Testis (tissue), 3 donors: ENCODE data around the gene DDX17. TPM values are rescaled to one million over a fixed set of nuclear protein-coding genes. Genes with fewer than 3 reads are reported as not detected.
A peak's percentile ranks its signal among the peaks of the same experiment; 100 is the strongest.

ENCODE experiments used
- DNase-seq: peaks from one replicate; pipeline ENCODE4 v3.0.0-alpha.2; 2019
- H3K27ac ChIP-seq, 2 donors: fragments of 200-600 bp; sonication (generic); one replicate each; pipeline ENCODE4 v1.5.1; 2019
- H3K27me3 ChIP-seq: fragments of 200-600 bp; sonication (generic); one replicate; pipeline ENCODE4 v1.5.1; 2019
- H3K36me3 ChIP-seq: fragments of 200-600 bp; sonication (generic); one replicate; pipeline ENCODE4 v1.5.1; 2017; ENCODE audit warnings: low read depth; ENCODE audit errors: missing control alignments
- H3K4me1 ChIP-seq: fragments of 200-600 bp; sonication (generic); one replicate; pipeline ENCODE4 v1.5.1; 2019
- H3K4me3 ChIP-seq, 2 donors: fragments of 200-600 bp; sonication (generic); one replicate each; pipeline ENCODE4 v1.5.1; 2017 to 2019
- H3K9me3 ChIP-seq: fragments of 200-600 bp; sonication (generic); one replicate; pipeline ENCODE4 v1.5.1; 2017
- POLR2A ChIP-seq: fragments of 450-650 bp; IDR thresholded peaks from one replicate; pipeline ENCODE4 v1.6.1; 2017; ENCODE audit warnings: antibody characterized with exemption, mild to moderate bottlenecking, moderate library complexity
- WGBS, 2 donors: methylation state at CpG; one replicate each; pipeline ENCODE4 v1.1.5; 2018; 5-methylcytosine and 5-hydroxymethylcytosine counted together
- intact Hi-C: fragments of 100-400 bp; cut with DNase I; formaldehyde crosslinking; loops from one replicate; pipeline ENCODE4 v1.15.1; 2023; ENCODE audit warnings: low total_unique reads
- polyA plus RNA-seq: library from polyadenylated mRNA; stranded (reverse); fragments of 350-450 nt; fragmentation: Illumina TruSeq; extraction: RNeasy Lipid Tissue Mini Kit (QIAGEN cat#74804); gene quantifications from one replicate; pipeline ENCODE4 v1.2.3, GENCODE V29; 2014; ENCODE audit warnings: low read depth, low replicate concordance; ENCODE audit not compliant: insufficient read depth
- total RNA-seq, 2 donors: library from RNA; depleted of rRNA; stranded (reverse); fragments of >200 nt; gene quantifications; one replicate each; pipeline ENCODE4 v1.2.3, GENCODE V29; 2016
- TF ChIP-seq, protein P1 (sequence below), 3 experiments: fragments of 450-650 bp in 2 of 3; fragments of 200-600 bp in 1 of 3; sonication (generic) in 1 of 3; IDR thresholded peaks; one replicate each; pipeline ENCODE4 v1.5.1; 2016 to 2019; ENCODE audit warnings: antibody characterized with exemption in 3 of 3, mild to moderate bottlenecking in 2 of 3, moderate library complexity in 1 of 3

Gene DDX17
- total and polyA plus RNA-seq, 3 donors from 2014 or later: 259 to 995 (median 964) TPM

DNA sequence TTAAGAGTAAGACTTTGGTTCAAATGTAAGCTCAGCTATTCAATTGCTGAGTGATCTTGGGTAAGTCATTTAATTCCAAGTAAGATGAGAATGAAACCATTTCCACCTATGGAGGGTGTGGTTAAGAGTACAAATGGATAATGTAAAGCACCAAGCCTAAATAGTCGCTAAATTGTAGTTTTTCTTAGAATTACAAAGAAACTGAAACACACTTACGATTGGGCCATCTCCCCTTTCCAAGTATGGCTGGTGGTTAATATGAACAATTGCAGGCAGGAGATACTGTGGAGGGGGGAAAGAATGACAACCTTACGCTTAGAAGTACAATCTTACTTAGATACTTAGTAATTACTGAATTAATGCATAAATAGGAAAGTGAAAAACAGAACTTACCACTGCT lies 8.2 kb downstream of the DDX17 start:
- no peaks in the 10 kb centered on the region for H3K9me3 ChIP-seq
- peaks cover 13% of the 10 kb centered on the region for H3K4me1 ChIP-seq
- WGBS, 2 donors: 69 to 83% methylated on average over 3 of the region's 3 CpGs
- no peaks in the 10 kb centered on the region for H3K36me3 ChIP-seq
- no peak for TF ChIP-seq POLR2A
- TF ChIP-seq, protein P1, sequence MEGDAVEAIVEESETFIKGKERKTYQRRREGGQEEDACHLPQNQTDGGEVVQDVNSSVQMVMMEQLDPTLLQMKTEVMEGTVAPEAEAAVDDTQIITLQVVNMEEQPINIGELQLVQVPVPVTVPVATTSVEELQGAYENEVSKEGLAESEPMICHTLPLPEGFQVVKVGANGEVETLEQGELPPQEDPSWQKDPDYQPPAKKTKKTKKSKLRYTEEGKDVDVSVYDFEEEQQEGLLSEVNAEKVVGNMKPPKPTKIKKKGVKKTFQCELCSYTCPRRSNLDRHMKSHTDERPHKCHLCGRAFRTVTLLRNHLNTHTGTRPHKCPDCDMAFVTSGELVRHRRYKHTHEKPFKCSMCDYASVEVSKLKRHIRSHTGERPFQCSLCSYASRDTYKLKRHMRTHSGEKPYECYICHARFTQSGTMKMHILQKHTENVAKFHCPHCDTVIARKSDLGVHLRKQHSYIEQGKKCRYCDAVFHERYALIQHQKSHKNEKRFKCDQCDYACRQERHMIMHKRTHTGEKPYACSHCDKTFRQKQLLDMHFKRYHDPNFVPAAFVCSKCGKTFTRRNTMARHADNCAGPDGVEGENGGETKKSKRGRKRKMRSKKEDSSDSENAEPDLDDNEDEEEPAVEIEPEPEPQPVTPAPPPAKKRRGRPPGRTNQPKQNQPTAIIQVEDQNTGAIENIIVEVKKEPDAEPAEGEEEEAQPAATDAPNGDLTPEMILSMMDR (IDR thresholded peaks at IDR 0.05): no peak
- no peak overlapping the region for H3K4me3 ChIP-seq
- no peak overlapping the region for H3K27ac ChIP-seq
- DNase-seq: no peak
- intact Hi-C loops: no loop called here
- H3K27me3 ChIP-seq: no peaks in the 10 kb centered on the region

DNA sequence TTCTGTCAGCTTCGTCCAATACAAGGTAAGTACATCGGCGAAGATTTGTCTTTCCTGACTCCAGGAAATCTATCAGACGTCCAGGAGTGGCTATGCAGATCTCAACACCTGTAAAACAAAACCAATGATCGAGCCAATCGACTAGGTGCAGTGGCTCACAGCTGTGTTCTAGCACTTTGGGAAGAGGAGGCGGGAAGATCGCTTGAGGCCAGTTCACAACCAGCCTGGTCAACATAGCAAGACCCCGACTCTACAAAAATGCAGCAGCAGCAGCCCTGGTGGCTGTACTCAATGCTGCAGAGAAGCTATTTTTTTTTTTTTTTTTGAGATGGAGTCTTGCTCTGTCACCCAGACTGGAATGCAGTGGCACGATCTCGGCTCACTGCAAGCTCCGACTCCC lies 11.2 kb downstream of the DDX17 start:
- H3K4me1 ChIP-seq: no peaks in the 10 kb centered on the region
- no peaks in the 10 kb centered on the region for H3K36me3 ChIP-seq
- no peak for DNase-seq
- intact Hi-C loops: no loop called here
- WGBS, 2 donors: 87 to 90% methylated on average over 12 of the region's 12 CpGs
- H3K27me3 ChIP-seq: no peaks in the 10 kb centered on the region
- H3K4me3 ChIP-seq: no peak overlapping the region
- no peaks in the 10 kb centered on the region for H3K9me3 ChIP-seq
- no peak overlapping the region for H3K27ac ChIP-seq
- TF ChIP-seq POLR2A: no peak
- TF ChIP-seq, protein P1 (IDR thresholded peaks at IDR 0.05): no peak

DNA sequence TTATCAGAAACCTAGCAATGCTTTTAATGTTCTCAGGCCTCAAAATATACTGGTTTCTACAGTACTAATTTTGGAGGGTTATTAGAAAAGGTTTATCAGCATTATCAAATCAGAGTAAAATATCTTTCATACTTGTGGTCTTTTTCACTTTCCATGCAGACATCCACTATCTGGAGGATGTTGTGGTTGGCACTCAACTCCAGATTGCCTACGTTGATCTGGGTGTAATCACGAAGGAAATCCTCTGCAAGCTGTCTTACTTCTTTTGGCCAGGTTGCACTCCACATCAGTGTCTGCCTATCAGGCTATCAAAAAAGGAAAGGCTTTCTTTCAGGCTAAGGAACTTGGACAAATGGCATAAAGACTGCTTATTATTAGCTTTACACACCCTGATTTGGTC lies 11.6 kb downstream of the DDX17 start:
- no peaks in the 10 kb centered on the region for H3K36me3 ChIP-seq
- H3K9me3 ChIP-seq: no peaks in the 10 kb centered on the region
- intact Hi-C loops: no loop called here
- WGBS, 2 donors: 54 to 59% methylated on average over 2 of the region's 2 CpGs
- no peak overlapping the region for H3K4me3 ChIP-seq
- H3K27me3 ChIP-seq: no peaks in the 10 kb centered on the region
- no peak for DNase-seq
- TF ChIP-seq, protein P1 (IDR thresholded peaks at IDR 0.05): no peak
- no peak for TF ChIP-seq POLR2A
- H3K27ac ChIP-seq: no peak overlapping the region
- no peaks in the 10 kb centered on the region for H3K4me1 ChIP-seq

DNA sequence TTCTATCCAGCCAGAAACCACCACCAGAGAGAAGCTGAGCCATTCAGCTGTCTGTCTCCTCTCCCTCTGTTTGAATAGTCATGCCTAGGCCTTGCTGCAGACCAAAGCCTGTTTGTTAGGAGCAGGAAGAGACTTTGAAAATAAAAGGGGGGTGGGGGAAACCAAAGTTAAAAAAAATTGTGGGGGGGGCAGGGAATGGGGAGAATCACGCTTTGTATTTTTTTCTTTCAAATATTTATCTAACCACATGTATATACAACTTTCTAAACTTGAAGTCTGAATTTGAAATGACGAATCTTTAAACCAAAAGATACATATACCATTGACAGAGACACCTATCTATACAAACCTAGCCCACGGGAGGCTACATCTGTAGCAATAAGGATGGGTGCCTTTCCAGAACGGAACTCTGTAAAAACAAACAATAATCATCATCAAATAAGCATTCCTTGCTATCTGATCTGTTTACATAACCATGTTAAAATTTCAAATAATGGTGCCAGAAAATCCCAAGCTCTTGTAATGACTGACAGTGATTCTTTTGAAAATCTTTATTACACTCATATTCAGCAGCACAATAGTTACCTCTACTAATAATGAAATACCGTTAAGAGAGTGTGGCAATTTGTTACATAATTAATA lies 14.3 kb downstream of the DDX17 start:
- H3K27ac ChIP-seq: no peak overlapping the region
- H3K4me3 ChIP-seq: no peak overlapping the region
- no peak for TF ChIP-seq POLR2A
- TF ChIP-seq, protein P1 (IDR thresholded peaks at IDR 0.05): no peak
- H3K4me1 ChIP-seq: no peaks in the 10 kb centered on the region
- 67 to 76% methylated on average over 5 of the region's 5 CpGs for WGBS, 2 donors
- no peak for DNase-seq
- H3K9me3 ChIP-seq: no peaks in the 10 kb centered on the region
- intact Hi-C loops: no loop called here
- H3K27me3 ChIP-seq: no peaks in the 10 kb centered on the region
- H3K36me3 ChIP-seq: no peaks in the 10 kb centered on the region

DNA sequence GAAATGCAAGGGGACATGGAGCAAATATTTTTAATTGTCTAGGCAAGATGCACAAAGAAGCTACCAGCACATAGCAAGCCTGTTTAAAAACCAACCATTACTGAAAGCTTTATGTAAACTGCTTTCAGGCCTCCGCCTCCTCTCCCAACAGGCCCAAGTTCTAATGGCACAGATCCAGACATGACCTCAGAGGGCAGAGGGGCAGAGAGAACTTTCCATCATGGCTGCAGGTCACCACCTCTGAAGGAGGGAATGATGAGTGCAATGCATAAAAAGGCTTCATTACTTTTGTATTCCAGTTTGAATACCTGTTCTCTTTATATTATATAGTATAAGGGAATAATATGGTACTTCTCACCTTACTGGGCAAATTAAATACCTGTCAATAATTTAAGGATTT lies 15.2 kb downstream of the DDX17 start:
- no peaks in the 10 kb centered on the region for H3K4me1 ChIP-seq

More for the DNA sequence above, 15.2 kb downstream of the DDX17 start:
- DNase-seq: peak; percentile 48
- intact Hi-C loops: no loop called here
- H3K9me3 ChIP-seq: no peaks in the 10 kb centered on the region
- WGBS, 2 donors: 67 to 76% methylated on average over 1 of the region's 1 CpG
- TF ChIP-seq, protein P1 (IDR thresholded peaks at IDR 0.05): no peak
- TF ChIP-seq POLR2A: no peak
- peak overlapping the region in 1 of 2 donors; percentile 11 for H3K27ac ChIP-seq
- H3K36me3 ChIP-seq: no peaks in the 10 kb centered on the region
- H3K27me3 ChIP-seq: no peaks in the 10 kb centered on the region
- H3K4me3 ChIP-seq: no peak overlapping the region
